CD4-positive, alpha-beta T cell treated with Interleukin-12 subunit alpha and Interleukin-12 subunit beta, for 1 hour (primary cell): ENCODE measurements around the gene TEAD1.

Experiments
- DNase-seq: peaks from one replicate; pipeline ENCODE4 v3.0.0-alpha.2; 2020

The TEAD1 gene

DNA sequence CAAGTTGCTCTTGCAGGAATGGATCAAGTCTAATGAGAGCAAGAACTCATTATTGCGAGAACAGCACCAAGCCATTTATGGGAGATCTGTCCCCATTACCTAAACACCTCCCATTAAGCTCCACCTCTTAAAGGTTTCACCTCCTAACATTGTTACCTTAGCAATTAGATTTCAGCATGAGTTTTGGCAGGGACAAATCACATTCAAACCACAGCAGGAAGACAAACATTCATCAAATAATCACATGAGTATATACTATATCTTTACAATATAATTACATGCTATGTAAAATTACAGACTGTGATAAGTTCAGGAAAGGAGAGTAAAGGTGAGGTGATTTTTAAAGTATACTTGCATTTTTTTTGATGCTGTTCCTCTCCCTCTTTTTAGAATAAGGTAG lies 6.6 kb upstream of the TEAD1 start:
- DNase-seq = no peak

DNA sequence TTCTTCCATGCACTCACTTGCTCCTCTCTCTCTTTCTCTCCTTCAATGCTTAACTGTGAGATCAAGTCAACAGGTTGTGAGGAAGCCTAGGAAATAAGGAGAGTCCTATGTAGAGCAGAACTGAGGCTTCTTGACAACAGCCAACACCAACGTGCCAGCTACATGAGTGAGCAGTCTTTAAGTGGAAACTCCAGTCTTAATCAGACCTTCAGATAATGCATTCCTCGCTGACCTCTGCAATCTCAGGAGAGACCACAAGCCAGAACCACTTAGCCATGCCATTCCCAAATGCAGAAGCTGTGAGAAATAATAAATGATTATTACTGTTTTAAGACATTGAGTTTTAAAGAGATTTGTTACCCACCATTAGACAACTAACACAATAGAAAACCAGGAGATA lies 6.1 kb upstream of the TEAD1 start:
- no peak for DNase-seq

DNA sequence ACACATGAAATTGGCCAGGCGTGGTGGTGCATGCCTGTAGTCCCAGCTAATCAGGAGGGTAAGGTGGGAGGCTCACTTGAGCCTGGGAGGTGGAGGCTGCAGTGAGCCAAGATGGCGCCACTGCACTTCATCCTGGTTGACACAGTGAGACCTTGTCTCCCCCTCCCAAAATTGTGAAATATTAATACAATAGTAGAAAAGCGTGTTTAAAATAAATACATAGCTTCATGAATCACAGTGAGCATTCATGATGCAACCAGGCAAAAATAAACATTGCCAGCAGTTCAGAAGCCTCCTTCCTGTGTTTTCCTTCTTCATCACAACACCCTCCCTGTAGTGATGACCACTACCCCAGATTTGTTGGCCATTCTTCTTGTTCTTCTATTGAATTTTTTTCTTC lies 4.3 kb upstream of the TEAD1 start:
- DNase-seq = no peak

DNA sequence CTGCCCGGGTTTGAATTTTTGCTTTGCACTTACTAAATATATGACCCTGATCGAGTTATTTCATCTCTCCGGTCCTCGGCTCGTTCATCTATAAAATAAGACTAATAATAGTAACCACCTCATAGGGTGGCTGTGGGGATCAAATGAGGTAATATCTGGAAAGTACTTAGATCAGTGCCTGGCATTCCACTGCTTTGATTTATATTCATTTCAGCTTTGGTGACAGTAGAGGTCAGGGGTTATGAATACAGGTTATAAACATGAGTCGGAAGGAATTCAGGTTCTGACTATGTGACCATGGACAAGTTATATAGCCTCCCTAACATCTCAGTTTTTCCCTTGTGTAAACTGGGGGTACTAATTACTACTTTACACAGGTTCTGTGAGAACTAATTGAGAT lies 2.9 kb upstream of the TEAD1 start:
- no peak for DNase-seq

DNA sequence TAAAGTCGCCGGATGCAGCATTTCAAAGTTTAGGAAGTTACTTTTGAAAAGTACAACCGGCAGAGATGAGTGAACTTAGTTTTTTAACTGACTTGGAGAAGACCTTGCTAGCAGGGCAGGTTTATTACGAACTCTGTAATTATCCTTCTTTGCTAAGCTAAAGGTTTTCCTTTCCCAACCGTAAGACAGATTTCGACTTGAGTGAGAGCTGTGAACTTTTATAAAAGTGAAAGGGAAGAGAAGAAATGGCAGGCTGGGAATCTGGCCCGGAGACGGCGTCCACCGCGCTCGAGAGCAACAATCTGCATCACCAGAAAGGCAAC lies 659 bp upstream of the TEAD1 start:
- no peak for DNase-seq

DNA sequence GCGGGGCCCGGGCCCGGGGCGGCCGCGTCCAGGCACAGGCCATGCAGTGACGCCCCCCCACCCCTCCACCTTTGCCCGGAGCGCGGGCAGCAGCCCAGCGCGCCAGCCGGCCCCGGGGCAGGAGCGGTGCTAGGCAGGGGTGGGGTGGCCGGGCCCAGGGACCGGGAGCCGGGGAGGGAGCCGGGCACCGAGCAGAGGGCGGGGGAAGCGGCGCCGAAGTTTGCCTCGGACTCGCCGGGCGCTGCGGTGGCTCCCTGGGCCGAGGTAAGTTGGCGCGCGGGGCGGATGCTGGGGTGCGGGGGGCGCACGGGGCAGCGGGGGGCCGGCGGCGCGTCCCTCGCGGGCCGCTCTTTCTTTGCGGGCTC lies 332 bp downstream of the TEAD1 start:
- no peak for DNase-seq

DNA sequence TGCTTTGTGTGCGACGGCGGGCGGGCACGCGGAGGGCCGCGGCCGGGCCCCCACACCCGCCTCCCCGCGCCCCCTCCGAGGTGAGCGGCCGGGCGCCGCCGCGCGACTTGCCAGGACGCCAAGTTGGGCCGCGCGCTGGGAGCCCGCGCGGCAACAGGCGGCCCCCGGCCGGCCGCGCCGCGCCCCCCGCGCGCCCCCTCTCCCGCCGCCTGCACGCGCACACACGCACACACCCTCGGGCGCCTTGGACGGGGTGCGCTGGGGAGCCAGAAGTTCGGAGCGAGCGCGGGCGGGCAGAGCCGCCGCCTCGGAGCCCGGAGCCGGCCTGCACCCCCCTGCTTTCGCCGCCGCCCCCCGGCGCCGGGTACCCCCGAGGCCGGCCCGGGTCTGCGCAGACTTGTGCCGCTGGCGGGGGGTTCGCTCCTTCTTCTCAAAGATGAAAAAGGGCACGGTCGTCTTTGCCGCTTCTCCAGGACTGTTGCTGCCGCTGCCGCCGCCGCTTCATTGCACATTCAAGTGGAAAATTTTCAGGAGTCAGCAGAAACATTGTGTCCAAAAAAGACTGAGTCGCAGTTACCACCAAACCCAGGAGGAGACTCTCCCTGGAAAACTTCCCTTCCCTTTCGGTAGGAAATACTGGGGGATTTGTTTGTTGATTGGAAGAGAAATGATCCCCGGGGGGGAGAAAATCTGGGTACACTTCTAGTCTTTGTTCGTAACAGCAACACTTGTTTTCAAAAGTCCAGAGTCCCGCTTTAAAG lies 895 bp downstream of the TEAD1 start:
- DNase-seq = no peak

DNA sequence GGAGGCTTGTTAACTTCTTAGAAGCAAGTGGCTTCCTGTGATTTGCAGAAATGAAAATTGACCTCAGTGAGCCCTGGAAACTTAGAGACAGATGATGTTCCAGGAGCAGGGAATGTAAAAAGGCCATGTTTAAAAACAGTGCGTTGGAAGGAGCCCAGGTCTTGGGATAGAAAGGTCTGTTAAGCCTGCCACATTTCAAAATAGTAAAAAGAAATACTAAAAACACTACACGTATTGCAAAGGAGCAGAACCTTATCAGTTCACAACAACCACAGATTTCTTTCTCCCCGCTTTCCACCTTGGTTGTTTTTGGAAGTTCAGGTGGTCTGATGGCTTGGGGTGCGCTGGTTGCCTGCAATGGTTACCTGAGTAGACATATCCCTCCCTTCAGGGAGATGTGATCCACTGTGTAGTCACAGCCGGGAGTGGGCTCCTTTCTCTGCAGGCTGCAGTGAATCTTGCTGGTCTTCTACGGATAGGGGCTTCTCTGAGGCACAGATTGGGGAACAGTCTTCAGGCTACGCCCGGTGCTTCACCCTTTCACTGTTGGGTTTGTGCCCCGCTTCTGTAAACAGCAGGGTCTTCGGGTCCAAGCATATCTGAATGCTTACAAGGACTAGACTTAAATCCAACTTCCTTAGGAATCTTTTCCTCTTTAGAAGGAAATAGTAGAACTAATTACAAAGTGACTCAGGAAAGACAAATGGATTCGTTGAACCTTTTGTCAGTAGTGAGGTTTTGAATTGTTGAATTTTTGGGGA lies 1.9 kb downstream of the TEAD1 start:
- DNase-seq = no peak

DNA sequence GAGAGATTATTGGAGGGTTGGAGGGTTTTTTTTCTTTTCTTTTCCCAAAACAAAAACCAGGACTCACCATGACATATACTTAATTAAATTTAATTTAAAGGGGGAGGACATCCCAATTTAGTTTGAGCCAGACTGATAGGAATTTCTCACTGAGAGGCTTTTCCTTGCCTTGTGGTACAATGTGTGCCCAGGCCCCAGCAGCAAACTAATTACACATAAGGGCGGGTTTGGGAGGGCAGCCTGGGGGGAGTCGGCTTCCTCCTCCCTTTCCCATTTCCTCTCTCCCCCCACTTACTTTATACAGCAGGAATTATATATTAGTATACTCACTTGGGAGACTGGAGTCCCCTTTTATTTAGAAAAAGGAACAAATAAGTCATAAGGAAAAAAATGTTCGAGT lies 2.9 kb downstream of the TEAD1 start:
- no peak for DNase-seq

DNA sequence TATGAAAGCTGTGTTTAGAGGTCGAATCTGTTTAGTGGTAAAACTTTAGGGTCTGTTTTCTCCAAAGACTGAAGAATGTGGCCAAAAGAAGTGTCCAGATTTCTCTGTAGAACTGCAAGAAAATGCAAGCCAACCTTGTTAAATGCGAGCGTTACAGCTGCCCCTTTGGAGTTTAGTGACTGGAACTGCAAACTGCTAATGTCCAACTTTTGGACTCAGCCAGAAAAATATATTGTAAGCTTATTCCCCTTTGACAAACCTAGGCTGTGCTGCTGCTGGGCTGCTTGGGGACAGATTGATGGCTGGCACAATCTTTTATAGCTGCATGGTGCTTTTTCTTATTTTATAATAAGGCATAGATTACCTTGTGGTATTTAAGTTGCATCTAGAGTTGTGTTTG lies 3.9 kb downstream of the TEAD1 start:
- DNase-seq = no peak

DNA sequence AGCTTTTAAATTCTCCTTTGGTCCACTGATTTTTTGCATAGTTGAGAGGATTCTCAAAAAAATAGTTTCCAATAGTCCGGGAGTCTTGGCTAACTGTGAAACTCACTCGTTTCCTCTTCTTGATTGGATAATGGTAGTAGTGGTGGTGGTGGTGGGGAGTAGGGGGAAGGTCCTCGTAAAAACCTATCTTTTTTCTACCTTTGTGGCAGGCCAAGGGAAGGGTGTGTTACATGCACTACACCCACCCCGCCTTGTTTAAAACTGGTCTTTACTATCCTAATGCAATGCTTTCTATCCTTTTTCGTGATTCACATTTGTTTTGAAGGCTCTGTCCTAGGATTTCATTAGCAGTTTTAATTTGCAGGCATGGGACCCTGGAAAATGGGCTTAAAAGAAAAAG lies 4.8 kb downstream of the TEAD1 start:
- DNase-seq = no peak

DNA sequence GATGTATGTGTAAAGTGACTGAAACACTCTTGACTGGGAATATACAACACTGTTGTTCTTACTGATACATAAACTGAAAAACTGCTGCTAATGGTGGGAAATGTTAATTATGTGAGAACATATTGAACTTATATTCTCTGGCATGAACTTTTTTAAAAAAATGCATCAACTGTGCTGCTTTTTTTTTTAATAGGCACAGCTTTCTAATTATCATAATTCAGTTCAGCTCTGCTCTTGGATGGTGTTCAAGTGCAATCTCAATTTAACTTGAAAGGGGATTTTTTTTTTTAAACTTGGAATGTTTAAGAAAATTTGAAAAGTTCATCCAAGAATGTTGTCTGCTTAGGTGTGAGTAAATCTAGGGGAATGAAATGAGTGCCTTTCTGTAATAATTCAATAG lies 5.2 kb downstream of the TEAD1 start:
- DNase-seq = no peak

DNA sequence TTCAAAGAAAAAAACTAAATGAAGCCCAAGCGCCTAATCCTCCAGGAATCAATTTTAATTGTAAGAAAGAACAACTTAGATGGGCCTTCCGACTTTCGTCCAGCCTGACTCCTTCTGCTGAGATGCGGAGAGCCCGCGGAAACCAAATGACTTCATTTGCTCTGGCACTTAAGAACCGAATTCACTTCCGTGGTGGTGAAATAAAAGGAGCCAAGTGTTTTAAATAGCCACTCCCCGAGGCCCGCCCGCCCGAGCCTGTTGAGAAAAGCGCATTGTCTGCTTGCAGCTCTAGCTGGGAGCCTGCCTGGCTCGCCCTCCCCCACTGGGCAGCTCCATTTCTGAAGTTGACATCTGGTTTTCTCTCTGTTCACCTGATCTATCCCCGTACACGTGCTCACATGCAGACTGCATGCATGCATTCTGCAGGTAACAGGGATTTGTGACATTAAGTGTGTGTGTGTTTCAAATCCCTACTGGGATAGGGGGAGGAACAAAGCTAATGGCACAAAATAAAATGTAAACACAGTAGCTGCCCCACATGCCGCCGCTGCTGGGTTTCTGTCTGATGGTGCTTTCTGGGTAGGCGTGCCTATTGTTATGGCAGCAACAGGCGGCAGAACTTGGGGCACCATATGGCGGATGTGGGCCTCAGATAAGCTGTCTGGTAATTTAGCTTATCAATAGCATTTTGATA lies 6.2 kb downstream of the TEAD1 start:
- DNase-seq = no peak

DNA sequence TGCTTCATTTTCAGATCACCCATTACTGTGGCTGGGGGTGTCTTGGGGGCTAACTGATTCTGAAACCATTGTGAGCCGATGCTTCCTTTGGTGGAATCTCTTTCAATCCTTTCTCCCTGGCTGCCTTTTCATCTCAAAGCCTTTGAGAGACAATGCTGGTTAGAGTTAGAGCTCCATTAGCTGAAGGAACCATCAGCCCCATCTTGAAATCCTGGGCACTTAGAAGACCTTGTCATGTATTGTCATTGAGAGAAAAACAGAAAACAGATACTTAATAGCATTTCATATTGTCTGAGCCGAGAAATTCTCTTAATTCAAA lies 6.7 kb downstream of the TEAD1 start:
- no peak for DNase-seq

DNA sequence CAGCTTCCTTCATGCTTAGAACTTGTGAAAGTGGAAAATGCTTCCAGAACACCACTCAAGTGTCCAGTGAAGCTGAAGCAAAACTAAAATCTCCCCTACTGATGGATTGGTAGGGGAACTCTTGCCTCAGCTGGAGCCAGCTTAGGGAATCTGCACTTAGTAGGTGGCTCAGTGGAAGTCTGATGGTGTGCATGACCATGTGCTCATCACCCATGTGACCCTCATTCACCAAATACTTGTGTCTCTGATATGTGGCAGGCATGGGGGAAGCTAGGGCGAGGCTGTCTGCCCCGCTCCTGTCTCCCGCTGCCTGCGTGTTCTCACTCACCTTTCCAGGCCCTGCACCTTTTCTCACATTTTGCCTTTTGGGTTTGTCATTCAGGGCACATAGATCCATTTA lies 7.2 kb downstream of the TEAD1 start:
- no peak for DNase-seq

DNA sequence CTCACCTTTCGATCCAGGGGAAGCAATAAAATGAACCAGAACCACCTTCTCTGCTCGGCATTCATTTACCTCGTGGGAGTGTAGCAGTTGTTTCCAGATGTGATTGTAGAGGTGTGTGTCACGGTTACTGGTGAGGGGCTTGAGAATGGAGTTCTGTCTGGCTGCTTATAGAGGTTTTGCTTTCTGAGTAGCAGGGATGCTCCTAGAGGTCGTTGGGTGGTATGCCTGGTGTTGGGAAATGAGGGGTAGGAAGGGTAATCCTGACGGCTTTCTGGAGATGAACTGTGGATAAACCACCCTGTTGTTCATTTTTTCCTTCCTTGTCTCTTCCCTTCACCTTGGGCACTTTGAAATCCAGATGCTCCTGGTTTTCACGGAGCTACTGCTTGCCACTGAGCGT lies 8.1 kb downstream of the TEAD1 start:
- DNase-seq = no peak

DNA sequence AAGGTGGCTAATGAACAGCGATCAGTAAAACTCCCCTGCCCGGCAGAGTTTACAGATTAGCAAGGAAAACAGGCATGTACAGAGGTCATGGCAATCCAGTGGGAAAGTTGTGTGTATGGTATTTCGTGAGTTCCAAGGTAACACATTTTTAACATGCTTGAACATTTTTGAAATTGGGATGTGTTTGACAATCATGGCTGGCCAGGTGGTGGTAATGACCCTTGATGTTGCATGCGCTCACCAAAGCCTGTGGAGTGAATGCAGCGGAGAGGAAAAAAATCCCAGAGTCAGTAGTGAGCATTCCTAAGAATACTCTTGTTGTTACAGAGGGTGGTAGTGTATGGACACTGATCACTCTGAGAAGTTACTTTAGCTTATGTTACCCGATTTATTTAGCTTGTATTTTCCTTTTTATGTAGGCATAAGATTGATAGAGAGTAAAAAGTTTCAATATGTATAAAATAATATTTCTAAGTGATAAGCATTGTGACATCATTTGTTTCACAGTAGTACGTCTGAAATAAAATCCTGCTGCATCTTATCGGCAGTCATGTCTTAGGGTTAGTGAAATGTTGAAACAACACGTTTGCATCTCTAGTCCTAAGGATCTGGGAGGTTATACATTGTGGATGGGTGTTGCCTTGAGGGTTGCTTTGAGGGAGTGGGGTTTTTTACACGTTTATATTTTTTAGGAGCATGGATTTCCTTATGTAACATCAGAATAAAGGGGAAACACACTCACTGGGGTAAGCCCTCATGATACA lies 8.7 kb downstream of the TEAD1 start:
- DNase-seq = no peak

DNA sequence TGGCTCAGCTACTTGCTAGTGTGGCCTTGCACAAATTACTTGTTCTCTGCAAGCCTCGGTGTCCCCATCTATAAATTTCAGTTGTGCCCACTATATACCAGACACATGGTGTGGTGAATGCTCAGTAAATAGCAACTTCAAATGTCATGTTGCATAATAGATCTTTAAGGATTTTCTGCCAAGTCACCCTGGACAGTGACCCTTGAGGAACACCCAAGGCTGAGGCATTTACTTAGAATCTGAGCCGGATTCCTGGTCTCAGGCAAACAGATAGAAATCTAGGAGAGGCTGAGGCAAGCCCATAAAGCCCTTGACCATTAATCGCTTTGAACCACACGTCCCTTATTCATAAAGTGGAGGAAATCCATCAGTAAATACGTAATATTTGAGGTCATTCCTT lies 9.7 kb downstream of the TEAD1 start:
- no peak for DNase-seq

DNA sequence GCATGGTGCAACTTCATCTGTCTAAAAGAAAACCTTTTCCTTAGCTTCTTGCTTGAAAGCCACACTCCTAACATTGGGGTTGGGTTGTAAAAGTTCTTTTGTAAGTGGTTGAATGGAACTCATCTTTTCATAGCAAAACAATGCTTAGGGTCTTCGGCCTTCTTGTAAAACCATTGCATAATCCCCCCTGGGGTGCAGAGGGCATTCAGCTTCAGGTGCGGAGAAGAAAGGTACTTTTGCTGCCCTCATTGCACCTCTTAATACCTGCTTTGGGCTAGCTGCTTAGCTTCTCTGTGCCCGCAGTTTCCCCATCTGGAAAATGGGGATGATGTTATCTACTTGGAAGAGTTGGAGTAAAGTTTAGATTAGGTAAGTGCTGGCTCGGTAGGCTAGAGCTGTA lies 10.1 kb downstream of the TEAD1 start:
- no peak for DNase-seq

DNA sequence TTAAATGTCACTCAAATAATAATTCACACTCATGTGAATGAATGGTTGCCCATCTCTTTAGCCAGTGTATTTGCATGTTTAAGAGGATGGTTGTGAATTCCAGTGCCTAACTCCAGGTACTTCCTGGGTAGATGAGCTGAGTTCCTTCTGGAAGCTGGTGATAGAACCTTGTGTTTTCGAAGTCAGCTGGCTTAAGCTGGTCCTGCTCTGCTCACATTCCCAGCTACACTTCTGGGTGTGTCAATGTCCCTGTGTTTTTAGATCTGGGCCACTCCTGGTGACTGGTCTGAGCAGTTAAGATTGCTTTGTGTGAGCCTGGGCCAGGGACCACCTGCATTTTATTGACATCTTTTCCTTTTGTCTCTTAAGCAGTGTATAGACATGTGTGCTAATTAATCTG lies 10.6 kb downstream of the TEAD1 start:
- DNase-seq = no peak

DNA sequence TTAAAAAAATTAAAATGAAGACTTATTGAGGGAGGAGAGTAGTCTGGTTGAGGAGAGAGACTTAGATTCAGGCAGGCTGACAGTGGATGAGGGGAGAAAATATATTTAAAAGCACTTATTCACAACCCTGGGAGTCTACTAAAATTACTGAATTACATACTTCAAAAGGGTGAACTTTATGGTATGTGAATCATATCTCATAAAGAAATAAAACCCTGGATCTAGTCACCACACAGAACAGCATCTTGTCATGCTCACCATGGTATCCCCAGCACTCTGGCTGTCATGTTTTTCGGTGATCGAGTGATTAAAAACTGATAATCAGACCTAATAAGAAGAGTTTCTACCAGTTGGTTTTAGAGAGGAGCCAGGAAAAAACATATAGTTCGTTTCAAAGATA lies 11.0 kb downstream of the TEAD1 start:
- DNase-seq = no peak

DNA sequence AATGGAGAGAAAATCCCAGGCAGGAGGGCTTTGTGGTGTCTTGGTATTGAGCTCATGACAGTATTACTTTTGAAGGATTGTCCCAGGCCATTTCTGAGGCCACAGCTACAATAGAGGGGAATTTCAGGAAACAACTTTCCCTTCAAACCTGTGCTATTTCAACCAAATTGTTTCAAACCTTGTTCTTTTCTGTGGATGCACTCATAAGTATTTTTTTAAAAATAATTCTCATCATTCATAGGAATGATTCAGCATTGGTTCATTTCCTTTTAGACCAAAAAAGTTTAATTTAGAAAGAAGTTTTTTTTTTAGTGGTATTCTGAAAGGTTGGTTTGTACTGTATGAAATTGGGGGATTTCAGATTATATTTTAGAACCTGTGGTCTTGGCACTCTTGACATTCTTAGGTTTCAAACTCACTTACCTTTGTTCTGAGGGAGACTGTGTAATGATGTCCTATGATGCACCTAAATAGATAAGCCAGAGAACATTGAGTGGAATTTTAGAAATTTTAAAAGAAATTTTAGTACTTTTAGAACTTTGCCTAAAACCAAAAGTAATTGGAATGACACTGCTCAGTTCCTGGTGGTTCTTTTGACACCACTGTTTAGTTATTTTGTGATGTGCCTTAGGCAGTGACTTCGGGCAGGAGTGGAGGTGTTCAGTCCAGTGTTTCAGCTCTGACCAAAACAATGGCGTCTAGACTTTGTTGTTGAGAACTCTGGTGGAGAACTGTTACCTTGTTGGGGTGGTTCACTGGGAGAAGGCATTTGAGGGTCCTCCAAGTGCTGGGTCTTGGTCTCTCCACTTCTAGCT lies 12.2 kb downstream of the TEAD1 start:
- no peak for DNase-seq

DNA sequence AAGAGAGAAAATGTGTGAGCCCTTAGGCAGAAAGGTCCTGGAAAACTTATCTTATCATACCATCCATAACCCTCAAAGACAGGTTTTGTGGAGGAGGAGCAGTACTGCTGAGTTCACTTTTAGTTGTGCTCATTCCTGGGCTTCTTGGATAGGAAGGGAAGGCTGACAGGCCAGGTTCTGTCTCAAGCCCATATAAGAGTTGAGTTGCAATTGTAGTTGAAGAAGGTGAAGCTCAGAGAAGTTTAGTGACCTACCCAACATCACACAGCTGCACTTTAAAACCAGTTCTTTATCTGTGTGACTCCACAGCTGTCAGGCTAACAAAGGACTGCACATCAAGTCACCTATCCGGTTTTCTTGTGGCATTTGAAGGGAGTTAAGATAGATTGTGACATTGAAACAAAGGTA lies 13.0 kb downstream of the TEAD1 start:
- no peak for DNase-seq
